CD14-positive monocyte (primary cell): ENCODE measurements around the gene SPEN. TPM values are rescaled to one million over a fixed set of nuclear protein-coding genes. Genes with fewer than 3 reads are reported as not detected.

ENCODE experiments used
- DNase-seq, 3 donors: peaks; one replicate each; pipeline ENCODE4 v3.0.0-alpha.2; 2011 to 2022
- H2AFZ ChIP-seq: 2 replicates; pipeline ENCODE4 v1.6.0; 2012; ENCODE audit warnings: mild to moderate bottlenecking, low read depth, low read length, inconsistent platforms; ENCODE audit not compliant: insufficient read depth, poor library complexity, severe bottlenecking
- H3K27ac ChIP-seq, 2 donors: 1 replicate in 1 of 2; 2 replicates in 1 of 2; pipeline ENCODE4 v1.5.1; 2012 to 2013; ENCODE audit warnings: low read length in 2 of 2, control low read depth in 1 of 2, inconsistent platforms in 1 of 2, low read depth in 1 of 2, mild to moderate bottlenecking in 1 of 2
- H3K27me3 ChIP-seq, 2 donors: one replicate each; pipeline versions ENCODE4 v1.6.0 to v1.6.1; 2011 to 2013; ENCODE audit warnings: low read length in 2 of 2; ENCODE audit not compliant: control insufficient read depth in 2 of 2, insufficient read depth in 2 of 2
- H3K36me3 ChIP-seq, 2 donors: replicated peaks in 1 of 2; 1 replicate in 1 of 2; 2 replicates in 1 of 2; pipeline versions ENCODE4 v1.5.1 to v1.6.1; 2012 to 2013; ENCODE audit warnings: low read length in 2 of 2, control low read depth in 1 of 2, inconsistent platforms in 1 of 2, mild to moderate bottlenecking in 1 of 2; ENCODE audit not compliant: insufficient read depth in 2 of 2, control insufficient read depth in 1 of 2
- H3K4me1 ChIP-seq, 2 donors: 1 replicate in 1 of 2; 2 replicates in 1 of 2; pipeline versions ENCODE4 v1.5.1 to v1.6.1; 2012 to 2013; ENCODE audit warnings: low read length in 2 of 2, control low read depth in 1 of 2, inconsistent platforms in 1 of 2, mild to moderate bottlenecking in 1 of 2, moderate library complexity in 1 of 2; ENCODE audit not compliant: insufficient read depth in 2 of 2, control insufficient read depth in 1 of 2
- H3K4me2 ChIP-seq: replicated peaks from 2 replicates; pipeline ENCODE3; 2012; ENCODE audit warnings: low read length, moderate library complexity, mild to moderate bottlenecking; ENCODE audit not compliant: poor library complexity, severe bottlenecking; ENCODE audit errors: extremely low read depth
- H3K4me3 ChIP-seq, 3 experiments: fragments of 200-600 bp in 1 of 3; sonication (generic) in 1 of 3; replicated peaks in 1 of 3; 1 replicate in 2 of 3; 2 replicates in 1 of 3; pipeline ENCODE4 v1.5.1; 2011 to 2013; ENCODE audit warnings: low read length in 3 of 3, mild to moderate bottlenecking in 3 of 3, control low read depth in 2 of 3, low read depth in 2 of 3, inconsistent platforms in 1 of 3, moderate library complexity in 1 of 3
- H3K79me2 ChIP-seq: 2 replicates; pipeline ENCODE4 v1.6.0; 2012; ENCODE audit warnings: mild to moderate bottlenecking, control low read depth, inconsistent platforms, low read length, moderate library complexity; ENCODE audit not compliant: insufficient read depth
- H3K9ac ChIP-seq: 2 replicates; pipeline ENCODE4 v1.6.0; 2017; ENCODE audit warnings: low read length, mild to moderate bottlenecking; ENCODE audit not compliant: insufficient read depth, poor library complexity, severe bottlenecking
- H3K9me3 ChIP-seq, 2 donors: replicated peaks in 1 of 2; 1 replicate in 1 of 2; 2 replicates in 1 of 2; pipeline versions ENCODE4 v1.5.1 to v1.6.1; 2012 to 2013; ENCODE audit warnings: low read length in 2 of 2, control low read depth in 1 of 2; ENCODE audit not compliant: control insufficient read depth in 1 of 2, insufficient read depth in 1 of 2
- H4K20me1 ChIP-seq: 2 replicates; pipeline ENCODE4 v1.6.0; 2012; ENCODE audit warnings: mild to moderate bottlenecking, low read length, control low read depth, moderate library complexity; ENCODE audit not compliant: insufficient read depth
- H3K27ac Mint-ChIP-seq, 7 donors: one replicate each; pipeline ENCODE4 v1.8.0; 2020; ENCODE audit warnings: mild to moderate bottlenecking in 7 of 7, mixed read lengths in 7 of 7, moderate library complexity in 6 of 7, inconsistent platforms in 2 of 7
- H3K27me3 Mint-ChIP-seq, 3 donors: one replicate each; pipeline ENCODE4 v1.8.0; 2021 to 2022; ENCODE audit warnings: low read depth in 3 of 3, mild to moderate bottlenecking in 3 of 3, mixed read lengths in 3 of 3, moderate library complexity in 3 of 3, inconsistent platforms in 1 of 3
- H3K36me3 Mint-ChIP-seq, 2 donors: one replicate each; pipeline ENCODE4 v1.8.0; 2020; ENCODE audit warnings: mixed read lengths in 2 of 2, inconsistent platforms in 1 of 2, mild to moderate bottlenecking in 1 of 2
- H3K4me1 Mint-ChIP-seq: one replicate; pipeline ENCODE4 v1.8.0; 2020; ENCODE audit warnings: mild to moderate bottlenecking, mixed read lengths
- H3K4me3 Mint-ChIP-seq, 2 donors: one replicate each; pipeline ENCODE4 v1.8.0; 2020; ENCODE audit warnings: mild to moderate bottlenecking in 2 of 2, mixed read lengths in 2 of 2, moderate library complexity in 1 of 2
- H3K9me3 Mint-ChIP-seq, 7 donors: one replicate each; pipeline ENCODE4 v1.8.0; 2020 to 2022; ENCODE audit warnings: mixed read lengths in 7 of 7, mild to moderate bottlenecking in 6 of 7, moderate library complexity in 6 of 7, inconsistent platforms in 2 of 7
- WGBS: methylation state at CpG from one replicate; pipeline ENCODE4 v1.1.5; 2013; ENCODE audit warnings: missing lambda C conversion rate; ENCODE audit not compliant: insufficient coverage; 5-methylcytosine and 5-hydroxymethylcytosine counted together
- intact Hi-C, 2 donors: fragments of 100-400 bp; cut with micrococcal nuclease; formaldehyde crosslinking; loops; one replicate each; pipeline versions ENCODE4 v1.15.0 to v1.15.1; 2023
- polyA plus RNA-seq, 3 donors: library from polyadenylated mRNA; depleted of rRNA in 1 of 3; unstranded in 2 of 3; stranded (reverse) in 1 of 3; fragments of 300-500 nt in 2 of 3; fragments of >200 nt in 1 of 3; fragmentation: Illumina TruSeq in 2 of 3; gene quantifications; 1 replicate in 2 of 3; 2 replicates in 1 of 3; pipeline ENCODE4 v1.2.3, GENCODE V29; 2012 to 2021
- TF ChIP-seq, protein P1 (sequence below): fragments of 200-600 bp; IDR thresholded peaks from one replicate; pipeline ENCODE4 v1.8.0; 2022; ENCODE audit warnings: antibody characterized with exemption, mild to moderate bottlenecking

The SPEN gene
- polyA plus RNA-seq, 3 donors = 3.1 to 30.9 (median 6.1) TPM

DNA sequence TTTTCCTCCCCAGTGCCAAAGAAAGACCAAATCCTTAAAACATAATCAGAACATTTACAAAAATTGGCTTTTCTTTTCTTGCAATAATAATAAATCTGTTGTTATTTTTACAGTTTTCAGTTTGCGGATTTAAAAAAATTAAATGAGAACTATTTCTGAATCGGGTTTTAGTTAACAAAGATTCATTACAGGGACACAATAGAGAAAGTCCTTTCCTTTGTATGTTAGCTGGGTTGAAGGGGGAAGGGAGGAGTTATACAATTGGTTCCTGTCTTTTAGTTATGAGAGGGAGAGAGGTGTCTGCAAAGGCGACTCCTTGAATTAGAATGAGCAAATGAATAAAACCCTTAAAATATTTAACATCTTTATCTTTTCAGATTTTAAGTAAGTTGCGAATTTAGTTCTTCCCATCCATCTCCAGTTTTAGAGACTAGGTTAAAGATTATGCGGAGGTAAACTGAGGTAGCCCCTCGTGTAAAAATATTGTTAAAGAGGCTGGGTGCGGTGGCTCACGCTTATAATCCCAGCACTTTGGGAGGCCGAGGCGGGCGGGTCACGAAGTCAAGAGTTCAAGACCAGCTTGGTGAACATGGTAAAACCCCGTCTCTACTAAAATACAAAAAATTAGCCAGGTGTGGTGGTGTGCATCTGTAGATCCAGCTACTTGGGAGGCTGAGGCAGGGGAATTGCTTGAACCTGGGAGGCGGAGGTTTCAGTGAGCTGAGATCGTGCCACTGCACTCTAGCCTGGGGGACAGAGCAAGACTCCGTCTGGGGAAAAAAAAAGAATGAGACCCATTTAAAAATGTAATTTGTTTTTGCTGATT is 3.9 kb downstream of the SPEN start:
- intact Hi-C loops = no loop called here
- Mint-ChIP-seq H3K27me3 (no peaks in the 10 kb centered on the region), H3K36me3 (no peaks in the 10 kb centered on the region), H3K4me1 (peaks cover 36% of the 10 kb centered on the region), H3K9me3 (peaks cover 0 to 1% (median 0%) of the 10 kb centered on the region in 7 donors), H3K27ac (peak overlapping the region in 4 of 7 donors; percentile 3 to 52 (median 42)), H3K4me3 (peak overlapping the region in 1 of 2 donors; percentile 47)
- Histone ChIP-seq H2AFZ (no peak overlapping the region), H3K4me1 (peaks cover 32 to 33% of the 10 kb centered on the region in 2 donors), H3K4me3 (no peak overlapping the region), H3K79me2 (peaks cover 94% of the 10 kb centered on the region), H3K27ac (no peak overlapping the region), H3K36me3 (no peaks in the 10 kb centered on the region), H4K20me1 (peaks cover 78% of the 10 kb centered on the region), H3K9ac (no peak overlapping the region), H3K4me2 (peak overlapping the region; percentile 4), H3K9me3 (no peaks in the 10 kb centered on the region), H3K27me3 (no peaks in the 10 kb centered on the region)
- TF ChIP-seq, protein P1, sequence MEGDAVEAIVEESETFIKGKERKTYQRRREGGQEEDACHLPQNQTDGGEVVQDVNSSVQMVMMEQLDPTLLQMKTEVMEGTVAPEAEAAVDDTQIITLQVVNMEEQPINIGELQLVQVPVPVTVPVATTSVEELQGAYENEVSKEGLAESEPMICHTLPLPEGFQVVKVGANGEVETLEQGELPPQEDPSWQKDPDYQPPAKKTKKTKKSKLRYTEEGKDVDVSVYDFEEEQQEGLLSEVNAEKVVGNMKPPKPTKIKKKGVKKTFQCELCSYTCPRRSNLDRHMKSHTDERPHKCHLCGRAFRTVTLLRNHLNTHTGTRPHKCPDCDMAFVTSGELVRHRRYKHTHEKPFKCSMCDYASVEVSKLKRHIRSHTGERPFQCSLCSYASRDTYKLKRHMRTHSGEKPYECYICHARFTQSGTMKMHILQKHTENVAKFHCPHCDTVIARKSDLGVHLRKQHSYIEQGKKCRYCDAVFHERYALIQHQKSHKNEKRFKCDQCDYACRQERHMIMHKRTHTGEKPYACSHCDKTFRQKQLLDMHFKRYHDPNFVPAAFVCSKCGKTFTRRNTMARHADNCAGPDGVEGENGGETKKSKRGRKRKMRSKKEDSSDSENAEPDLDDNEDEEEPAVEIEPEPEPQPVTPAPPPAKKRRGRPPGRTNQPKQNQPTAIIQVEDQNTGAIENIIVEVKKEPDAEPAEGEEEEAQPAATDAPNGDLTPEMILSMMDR = no peak
- WGBS = 68% methylated on average over 5 of the region's 16 CpGs
- DNase-seq = no peak

DNA sequence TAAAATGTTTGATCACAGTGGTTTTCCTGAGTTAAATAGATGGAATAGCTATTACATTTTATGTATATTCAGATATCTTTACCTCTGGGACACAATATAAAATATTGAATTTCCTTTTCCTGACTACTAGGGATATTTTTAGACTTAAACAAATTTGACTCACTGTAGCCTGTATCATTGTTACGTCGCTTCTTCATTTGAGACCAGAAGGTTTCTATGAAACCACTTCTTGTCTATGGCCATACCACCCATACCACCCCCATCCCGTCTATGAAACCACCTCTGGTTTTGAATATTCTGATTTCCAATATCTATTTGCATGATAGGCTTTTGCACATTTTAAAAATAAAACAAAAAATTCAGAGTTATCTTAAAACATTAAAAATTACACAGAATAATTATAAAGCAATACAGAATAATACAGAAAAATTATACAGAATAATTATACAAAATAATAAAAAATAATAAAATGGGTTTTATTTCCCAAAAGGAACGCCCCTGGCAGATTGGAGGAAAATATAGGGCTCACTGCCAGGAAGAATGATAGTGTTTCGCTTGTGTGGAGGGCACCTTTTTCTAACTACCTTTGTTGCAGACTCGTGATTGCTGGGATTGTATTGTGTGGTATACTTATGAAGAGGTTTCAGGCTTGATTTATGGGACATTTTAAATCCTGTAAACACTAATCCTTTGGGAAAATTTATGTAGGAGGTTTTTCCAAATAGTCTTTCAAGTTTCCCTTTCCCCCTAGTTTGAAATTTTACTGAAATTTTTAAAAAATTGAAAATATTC is 4.7 kb downstream of the SPEN start:
- peaks cover 0 to 2% (median 0%) of the 10 kb centered on the region in 3 donors for H3K27me3 Mint-ChIP-seq

More for the DNA sequence above, 4.7 kb downstream of the SPEN start:
- Histone ChIP-seq H3K36me3 (no peaks in the 10 kb centered on the region), H4K20me1 (peaks cover 86% of the 10 kb centered on the region), H3K4me3 (no peak overlapping the region), H3K27me3 (no peaks in the 10 kb centered on the region), H3K9ac (no peak overlapping the region), H3K9me3 (no peaks in the 10 kb centered on the region), H3K79me2 (peaks cover 95% of the 10 kb centered on the region), H3K4me2 (peak overlapping the region; percentile 4), H3K27ac (no peak overlapping the region), H2AFZ (no peak overlapping the region), H3K4me1 (peaks cover 24 to 26% of the 10 kb centered on the region in 2 donors)
- Mint-ChIP-seq H3K27ac (peak overlapping the region in 2 of 7 donors; percentile 43), H3K4me3 (no peak overlapping the region), H3K36me3 (peaks cover 0 to 3% of the 10 kb centered on the region in 2 donors), H3K4me1 (peaks cover 37% of the 10 kb centered on the region), H3K9me3 (peaks cover 0 to 1% (median 0%) of the 10 kb centered on the region in 7 donors)
- peak in 2 of 3 donors; percentile 17 to 18 for DNase-seq
- intact Hi-C loops = no loop called here
- TF ChIP-seq, protein P1 = no peak
- WGBS = 40% methylated on average over 1 of the region's 6 CpGs
